NCI-H2107 treated with DMSO at 0.1 percent for 48 hours (cell line): ENCODE results near the gene ZBTB44.
A peak's percentile ranks its signal among the peaks of the same experiment; 100 is the strongest.

Experiments used
- DNase-seq: peaks from one replicate; lab custom pipeline; 2025; ENCODE audit not compliant: unreplicated experiment; lab: John Stamatoyannopoulos, UW

The ZBTB44 gene

GRCh38 chr11:130180491-130180890, 134.2 kb downstream of the ZBTB44 start:
- DNase-seq = no peak

DNA sequence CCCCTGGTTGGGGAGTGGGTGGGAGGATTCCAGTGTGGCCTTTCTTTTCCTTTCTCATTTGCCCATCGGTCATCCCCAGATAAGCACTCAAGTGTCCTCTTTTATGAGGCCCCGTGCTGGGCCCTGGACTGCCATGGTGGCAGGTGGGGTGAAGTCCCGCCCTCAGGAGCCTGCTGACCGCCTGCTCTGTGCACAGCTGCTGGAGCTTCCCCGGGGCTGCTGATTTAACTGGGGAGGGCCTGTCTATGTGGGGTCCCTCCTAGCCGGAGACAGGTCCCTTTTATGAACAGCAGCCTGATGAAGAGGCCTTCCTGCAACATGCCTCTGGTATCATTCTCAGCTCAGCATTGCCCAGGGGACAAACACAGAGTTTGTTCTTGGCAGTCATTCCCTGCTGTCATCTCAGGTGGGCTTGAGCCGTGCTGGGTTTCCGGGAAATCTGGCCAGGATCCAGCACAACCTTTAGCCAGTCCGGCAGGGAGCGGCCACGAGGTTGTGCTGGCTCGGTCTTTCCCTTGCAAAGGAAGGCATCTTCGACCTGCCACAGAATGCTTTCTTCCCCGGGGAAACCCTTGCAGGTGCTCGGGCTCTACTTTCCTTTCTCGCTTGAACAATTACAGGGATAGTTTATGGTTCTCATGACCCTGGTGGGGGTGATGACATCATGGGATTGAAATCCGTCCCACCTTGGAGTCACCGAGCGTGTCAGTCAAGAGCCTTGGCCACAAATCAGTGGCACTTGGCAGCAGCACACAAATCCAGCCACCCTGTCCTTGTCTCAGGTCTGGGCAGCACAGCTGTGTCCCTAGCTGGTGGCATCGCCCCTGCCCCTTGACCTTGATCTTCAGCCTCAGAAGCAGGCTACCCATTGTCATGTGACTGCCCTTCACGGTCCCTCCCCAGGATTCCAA, 135.1 kb downstream of the ZBTB44 start:
- DNase-seq = no peak

DNA sequence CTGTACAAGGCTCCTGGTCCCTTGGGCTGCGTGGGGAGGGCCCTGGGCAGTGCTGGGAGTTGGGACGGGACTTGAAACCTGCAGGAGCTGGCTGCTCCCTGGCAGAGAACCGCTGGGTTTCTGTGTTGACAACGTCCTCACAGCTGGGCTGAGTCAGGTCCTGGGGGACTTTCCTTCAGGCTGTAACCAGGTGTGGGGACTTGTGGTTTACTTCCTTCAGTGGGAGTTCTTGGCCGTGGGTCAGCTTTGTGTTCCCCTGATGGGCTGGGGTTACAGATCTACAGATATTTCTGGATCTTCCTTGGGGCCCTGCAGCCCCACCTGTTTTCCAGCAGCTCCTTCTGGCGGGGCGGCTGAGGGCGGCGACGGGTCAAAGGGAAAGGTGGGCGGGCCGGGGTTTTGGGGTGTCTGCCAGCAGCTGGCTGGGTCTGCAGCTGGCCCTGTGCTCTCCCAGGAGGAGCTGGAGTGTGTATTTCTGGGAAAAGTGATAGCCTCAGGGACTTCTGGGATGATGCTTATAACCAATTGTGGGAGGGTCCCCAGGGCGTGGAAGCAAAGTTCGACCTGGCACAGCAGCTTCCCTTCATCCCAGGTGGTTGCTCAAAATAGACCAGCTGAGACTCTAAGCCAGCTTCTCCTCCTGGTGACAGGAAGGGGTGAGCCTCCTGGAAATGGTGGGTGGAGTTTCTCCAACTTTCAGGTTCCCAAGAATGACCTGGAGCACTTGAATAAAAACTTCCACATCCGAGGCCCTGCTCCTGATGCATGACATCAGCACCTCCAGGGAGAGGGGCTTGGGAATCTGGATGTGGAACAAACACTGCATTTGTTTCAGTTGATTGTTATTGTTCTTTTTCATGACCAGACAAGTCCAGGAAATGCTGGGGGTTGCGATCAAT, 136.0 kb downstream of the ZBTB44 start:
- DNase-seq = peak; percentile 56

- no peak for DNase-seq
These were observed 136.9 kb downstream of the ZBTB44 start for GRCh38 chr11:130177782-130178181.
